Ovary (tissue), 9 donors: ENCODE results near the gene SLC9A9. TPM values are rescaled to one million over a fixed set of nuclear protein-coding genes. Genes with fewer than 3 reads are reported as not detected.

Experiments
- DNase-seq, 5 donors: peaks; one replicate each; pipeline ENCODE4 v3.0.0-alpha.2; 2019 to 2020
- H3K27ac ChIP-seq, 2 donors: fragments of 200-600 bp; one replicate each; pipeline versions ENCODE4 v1.5.1 to v1.8.0; 2019 to 2022
- H3K27me3 ChIP-seq: fragments of 200-600 bp; one replicate; pipeline ENCODE4 v1.8.0; 2022
- H3K36me3 ChIP-seq: fragments of 200-600 bp; sonication (generic); one replicate; pipeline ENCODE4 v1.5.1; 2019
- H3K4me1 ChIP-seq: one replicate; pipeline ENCODE4 v1.8.1; 2013; ENCODE audit warnings: mild to moderate bottlenecking, moderate library complexity; ENCODE audit not compliant: insufficient read depth
- H3K4me3 ChIP-seq: fragments of 200-600 bp; sonication (generic); one replicate; pipeline ENCODE4 v1.5.1; 2017
- H3K9me3 ChIP-seq, 2 donors: fragments of 200-600 bp in 1 of 2; sonication (generic) in 1 of 2; one replicate each; pipeline versions ENCODE4 v1.5.1 to v1.8.1; 2013 to 2019; ENCODE audit warnings: mild to moderate bottlenecking in 1 of 2, moderate library complexity in 1 of 2
- CTCF ChIP-seq, 3 donors: fragments of 450-650 bp in 2 of 3; fragments of 200-600 bp in 1 of 3; IDR thresholded peaks; one replicate each; pipeline versions ENCODE4 v1.5.1 to v1.8.0; 2016 to 2022; ENCODE audit warnings: antibody characterized with exemption in 3 of 3, mild to moderate bottlenecking in 1 of 3
- EP300 ChIP-seq: sonication (generic); formaldehyde crosslinking; IDR thresholded peaks from one replicate; pipeline ENCODE4 v1.6.1; 2017; ENCODE audit warnings: antibody characterized with exemption
- POLR2A ChIP-seq: fragments of 450-650 bp; IDR thresholded peaks from one replicate; pipeline ENCODE4 v1.6.1; 2017; ENCODE audit warnings: antibody characterized with exemption, mild to moderate bottlenecking, moderate library complexity
- WGBS, 3 donors: extraction: QIAGEN DNeasy Blood & Tissue Kit in 1 of 3; methylation state at CpG; one replicate each; pipeline versions ENCODE4 v1.1.5 to v1.1.7; 2013 to 2017; 5-methylcytosine and 5-hydroxymethylcytosine counted together
- intact Hi-C, 4 donors: fragments of 100-400 bp; cut with DNase I; formaldehyde crosslinking; loops; one replicate each; pipeline versions ENCODE4 v1.11.0 to v1.15.1; 2022 to 2023
- polyA plus RNA-seq, 2 donors: library from polyadenylated mRNA; stranded (reverse); fragments of 200-250 nt in 1 of 2; fragments of 350-450 nt in 1 of 2; fragmentation: Illumina TruSeq in 1 of 2; extraction: RNeasy Lipid Tissue Mini Kit (QIAGEN cat#74804) in 1 of 2; gene quantifications; one replicate each; pipeline ENCODE4 v1.2.3, GENCODE V29; 2013 to 2014
- total RNA-seq, 7 donors: library from RNA; depleted of rRNA in 2 of 7; stranded (reverse); fragments of >200 nt in 2 of 7; fragmentation: NEBNext Ultra II Directional in 3 of 7; extraction: Animal tissue kit (Norgen Biotek cat#: 25700) in 3 of 7; gene quantifications; one replicate each; pipeline versions ENCODE4 v1.1.0 to v1.2.4, GENCODE V29; 2016 to 2023
- donor health status: DM: no; HTN: no; CAD: no; lungs with moderate emphysema.
- donor health status: DM: no; HTN: no; CAD: no.
- donor health status: Bipolar disorder and iron deficiency.
- donor health status: DM: yes; HTN: yes; CAD: no.
- donor health status: DM: no; HTN: no; CAD: no.
- donor health status: DM: yes; HTN: yes; CAD: no.

Gene SLC9A9
- total and polyA plus RNA-seq, 9 donors, result 7.0 to 22.7 (median 13.5) TPM

- no peak for DNase-seq
- 55 to 58% (median 55%) methylated on average over 2 of the region's 2 CpGs for WGBS, 3 donors
- Histone ChIP-seq H3K27me3 (no peaks in the 10 kb centered on the region), H3K9me3 (no peaks in the 10 kb centered on the region), H3K4me3 (no peak overlapping the region), H3K27ac (no peak overlapping the region), H3K36me3 (no peaks in the 10 kb centered on the region), H3K4me1 (no peaks in the 10 kb centered on the region)
- intact Hi-C loops, result no loop called here
- no peak for TF ChIP-seq POLR2A
- TF ChIP-seq EP300, result no peak
Measured at GRCh38 chr3:143795874-143796273, 52.4 kb downstream of the SLC9A9 start.

- no peaks in the 10 kb centered on the region for H3K36me3 ChIP-seq
- DNase-seq, result no peak
- H3K4me3 ChIP-seq, result no peak overlapping the region
- WGBS, 3 donors, result 87 to 94% (median 92%) methylated on average over 6 of the region's 6 CpGs
- no peak overlapping the region for H3K27ac ChIP-seq
- TF ChIP-seq EP300 (no peak), POLR2A (no peak), CTCF (IDR thresholded peaks at IDR 0.05) (no peak)
- H3K9me3 ChIP-seq, result no peaks in the 10 kb centered on the region
- no peaks in the 10 kb centered on the region for H3K4me1 ChIP-seq
- no peaks in the 10 kb centered on the region for H3K27me3 ChIP-seq
- intact Hi-C loops, result no loop called here
Measured at GRCh38 chr3:143794793-143795462, 53.3 kb downstream of the SLC9A9 start.

GRCh38 chr3:143793971-143794370 lies 54.3 kb downstream of the SLC9A9 start:
- Histone ChIP-seq H3K4me3 (no peak overlapping the region), H3K9me3 (no peaks in the 10 kb centered on the region), H3K36me3 (no peaks in the 10 kb centered on the region), H3K27me3 (no peaks in the 10 kb centered on the region), H3K27ac (no peak overlapping the region), H3K4me1 (no peaks in the 10 kb centered on the region)
- no peak for DNase-seq
- 69 to 85% (median 79%) methylated on average over 3 of the region's 3 CpGs for WGBS, 3 donors
- intact Hi-C loops, result no loop called here
- TF ChIP-seq CTCF (IDR thresholded peaks at IDR 0.05) (no peak), POLR2A (no peak), EP300 (no peak)

GRCh38 chr3:143791386-143791785 lies 56.9 kb downstream of the SLC9A9 start:
- Histone ChIP-seq H3K4me1 (peaks cover 3% of the 10 kb centered on the region), H3K27me3 (no peaks in the 10 kb centered on the region), H3K27ac (no peak overlapping the region), H3K4me3 (no peak overlapping the region), H3K9me3 (no peaks in the 10 kb centered on the region), H3K36me3 (no peaks in the 10 kb centered on the region)
- intact Hi-C loops, result no loop called here
- 88 to 93% (median 88%) methylated on average over 2 of the region's 2 CpGs for WGBS, 3 donors
- no peak for DNase-seq
- TF ChIP-seq EP300, result no peak
- TF ChIP-seq CTCF (IDR thresholded peaks at IDR 0.05), result no peak
- TF ChIP-seq POLR2A, result no peak
